SK-N-SH treated with all-trans-retinoic acid at 6 μM for 48 hours (cell line): ENCODE measurements around the gene ATXN7.
A peak's percentile ranks its signal among the peaks of the same experiment; 100 is the strongest.

Source experiments
- ATAC-seq: fragments of 200-7000 bp; cut with Tn5 transposase; 3 replicates; pipeline ENCODE4 v1.9.1; 2020; ENCODE audit warnings: mild to moderate bottlenecking, moderate library complexity
- ARNTL ChIP-seq: fragments of 450-650 bp; formaldehyde crosslinking; IDR thresholded peaks from 2 replicates; pipeline ENCODE4 v1.5.0; 2020; ENCODE audit warnings: low read depth, mild to moderate bottlenecking, moderate library complexity, borderline replicate concordance
- BACH2 ChIP-seq: fragments of 250-450 bp; sonication (Bioruptor Pico); IDR thresholded peaks from 2 replicates; pipeline ENCODE4 v1.9.0; 2021; ENCODE audit warnings: mild to moderate bottlenecking, borderline replicate concordance
- CREB5 ChIP-seq: fragments of 250-450 bp; sonication (Bioruptor Pico); IDR thresholded peaks from 2 replicates; pipeline ENCODE4 v1.5.1; 2020; ENCODE audit warnings: low read depth, mild to moderate bottlenecking, moderate library complexity
- CSDC2 ChIP-seq: fragments of 250-450 bp; sonication (Bioruptor Pico); IDR thresholded peaks from 2 replicates; pipeline ENCODE4 v1.5.0; 2020; ENCODE audit warnings: mild to moderate bottlenecking, moderate library complexity
- CSRNP3 ChIP-seq: fragments of 250-450 bp; sonication (Bioruptor Pico); IDR thresholded peaks from 2 replicates; pipeline ENCODE4 v1.5.1; 2021; ENCODE audit warnings: mild to moderate bottlenecking, moderate library complexity
- ESRRG ChIP-seq: fragments of 250-450 bp; sonication (Bioruptor Pico); IDR thresholded peaks from 2 replicates; pipeline ENCODE4 v1.6.1; 2021; ENCODE audit warnings: mild to moderate bottlenecking
- GLIS3 ChIP-seq: fragments of 250-450 bp; sonication (Bioruptor Pico); IDR thresholded peaks from 2 replicates; pipeline ENCODE4 v1.5.0; 2020; ENCODE audit warnings: mild to moderate bottlenecking, moderate library complexity
- OSR1 ChIP-seq: fragments of 250-450 bp; sonication (Bioruptor Pico); IDR thresholded peaks from 2 replicates; pipeline ENCODE4 v1.8.0; 2022; ENCODE audit warnings: moderate library complexity, mild to moderate bottlenecking, inconsistent platforms
- PATZ1 ChIP-seq: fragments of 250-450 bp; sonication (Bioruptor Pico); IDR thresholded peaks from 2 replicates; pipeline ENCODE4 v1.8.0; 2020; ENCODE audit warnings: mild to moderate bottlenecking, moderate library complexity, borderline replicate concordance
- PPARA ChIP-seq: fragments of 250-450 bp; sonication (Bioruptor Pico); IDR thresholded peaks from 2 replicates; pipeline ENCODE4 v1.5.0; 2020; ENCODE audit warnings: mild to moderate bottlenecking, borderline replicate concordance
- RARB ChIP-seq: fragments of 250-450 bp; sonication (Bioruptor Pico); IDR thresholded peaks from 2 replicates; pipeline ENCODE4 v1.8.0; 2021; ENCODE audit warnings: mild to moderate bottlenecking, moderate library complexity
- SNAI2 ChIP-seq: fragments of 250-450 bp; sonication (Bioruptor Pico); IDR thresholded peaks from 2 replicates; pipeline ENCODE4 v1.5.0; 2020; ENCODE audit warnings: mild to moderate bottlenecking, moderate library complexity
- TCF4 ChIP-seq: fragments of 250-450 bp; sonication (Bioruptor Pico); IDR thresholded peaks from 2 replicates; pipeline ENCODE4 v1.8.0; 2021; ENCODE audit warnings: mild to moderate bottlenecking, moderate library complexity, borderline replicate concordance
- TOX ChIP-seq: fragments of 250-450 bp; sonication (Bioruptor Pico); IDR thresholded peaks from 2 replicates; pipeline ENCODE4 v1.8.0; 2021; ENCODE audit warnings: mild to moderate bottlenecking, moderate library complexity, borderline replicate concordance
- ZC3H10 ChIP-seq: fragments of 250-450 bp; sonication (Bioruptor Pico); IDR thresholded peaks from 2 replicates; pipeline ENCODE4 v1.5.1; 2021; ENCODE audit warnings: mild to moderate bottlenecking, moderate library complexity
- ZFP3 ChIP-seq: fragments of 250-450 bp; sonication (Bioruptor Pico); IDR thresholded peaks from 2 replicates; pipeline ENCODE4 v1.5.0; 2020; ENCODE audit warnings: mild to moderate bottlenecking, moderate library complexity
- ZNF565 ChIP-seq: fragments of 450-650 bp; formaldehyde crosslinking; conservative IDR thresholded peaks from 2 replicates; pipeline ENCODE4 v1.5.0; 2020; ENCODE audit warnings: low read depth, mild to moderate bottlenecking, moderate library complexity
- ZNF70 ChIP-seq: fragments of 450-650 bp; formaldehyde crosslinking; IDR thresholded peaks from 2 replicates; pipeline ENCODE4 v1.5.0; 2020; ENCODE audit warnings: mild to moderate bottlenecking, moderate library complexity
- ZNF8 ChIP-seq: fragments of 450-650 bp; formaldehyde crosslinking; IDR thresholded peaks from 2 replicates; pipeline ENCODE4 v1.5.0; 2020; ENCODE audit warnings: mild to moderate bottlenecking, moderate library complexity

Gene ATXN7

GRCh38 chr3:64009528-64009927, 145.9 kb downstream of the ATXN7 start:
- ATAC-seq, result no peak
- TF ChIP-seq PATZ1 (CRISPR knock-in tag) (no peak), CSRNP3 (CRISPR knock-in tag) (no peak), ESRRG (CRISPR knock-in tag) (no peak), PPARA (no peak)

- TF ChIP-seq GLIS3 (CRISPR knock-in tag) (no peak), ZC3H10 (CRISPR knock-in tag) (no peak), ZNF565 (CRISPR knock-in tag) (no peak), BACH2 (CRISPR knock-in tag) (no peak), PATZ1 (CRISPR knock-in tag) (no peak), SNAI2 (CRISPR knock-in tag) (no peak), TCF4 (no peak), OSR1 (CRISPR knock-in tag) (no peak), CREB5 (CRISPR knock-in tag) (no peak), CSDC2 (CRISPR knock-in tag) (no peak), ZFP3 (no peak), TOX (CRISPR knock-in tag) (no peak), ZNF8 (no peak), ARNTL (no peak)
- no peak for ATAC-seq
These were observed 146.5 kb downstream of the ATXN7 start for GRCh38 chr3:64010199-64010598.

GRCh38 chr3:64011685-64012084, 148.0 kb downstream of the ATXN7 start:
- ATAC-seq, result peak; percentile 65
- TF ChIP-seq ZNF70 (CRISPR knock-in tag), result no peak
- TF ChIP-seq TOX (CRISPR knock-in tag), result no peak
- no peak for TF ChIP-seq ZNF8
- no peak for TF ChIP-seq BACH2 (CRISPR knock-in tag)
- TF ChIP-seq CSRNP3 (CRISPR knock-in tag), result no peak
- TF ChIP-seq RARB (CRISPR knock-in tag), result no peak
- TF ChIP-seq ZFP3, result no peak
- no peak for TF ChIP-seq ESRRG (CRISPR knock-in tag)
- TF ChIP-seq PATZ1 (CRISPR knock-in tag), result no peak
